Stimulated activated CD4-positive, alpha-beta T cell treated with anti-CD3 and anti-CD28 coated beads, Interleukin-12 subunit alpha, Interleukin-12 subunit beta, amount 100 ng/mL, for 4 hours (primary cell): ENCODE data around the gene PRR5L.

Experiments used
- DNase-seq: peaks from one replicate; pipeline ENCODE4 v3.0.0-alpha.2; 2020

Gene PRR5L, protein sequence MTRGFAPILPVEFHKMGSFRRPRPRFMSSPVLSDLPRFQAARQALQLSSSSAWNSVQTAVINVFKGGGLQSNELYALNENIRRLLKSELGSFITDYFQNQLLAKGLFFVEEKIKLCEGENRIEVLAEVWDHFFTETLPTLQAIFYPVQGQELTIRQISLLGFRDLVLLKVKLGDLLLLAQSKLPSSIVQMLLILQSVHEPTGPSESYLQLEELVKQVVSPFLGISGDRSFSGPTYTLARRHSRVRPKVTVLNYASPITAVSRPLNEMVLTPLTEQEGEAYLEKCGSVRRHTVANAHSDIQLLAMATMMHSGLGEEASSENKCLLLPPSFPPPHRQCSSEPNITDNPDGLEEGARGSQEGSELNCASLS

DNA sequence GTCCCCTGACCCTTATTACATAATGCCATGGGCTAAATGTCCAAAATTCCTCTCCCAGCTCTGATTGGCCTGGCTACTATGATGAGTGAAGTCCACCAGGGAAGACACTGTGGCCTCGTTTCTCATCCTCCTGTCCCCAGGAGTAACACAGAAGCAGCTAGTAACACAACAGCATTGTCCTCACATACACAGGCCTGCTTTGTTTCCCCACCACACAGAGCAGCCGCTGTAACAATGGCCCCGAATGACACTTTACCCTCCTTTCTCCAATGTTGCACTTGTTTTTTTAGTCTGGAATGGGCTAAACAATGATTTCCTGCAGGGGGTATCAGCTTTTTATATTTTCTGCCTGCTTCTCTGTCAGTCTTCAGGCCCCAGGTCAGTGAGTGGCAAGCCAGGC, at the start of gene PRR5L:
Gene PRR5L (plus strand): TSS at position 363 of the 400 bp plus-strand sequence. CDS start 104,834 bp downstream, outside the sequence.
- DNase-seq: no peak

DNA sequence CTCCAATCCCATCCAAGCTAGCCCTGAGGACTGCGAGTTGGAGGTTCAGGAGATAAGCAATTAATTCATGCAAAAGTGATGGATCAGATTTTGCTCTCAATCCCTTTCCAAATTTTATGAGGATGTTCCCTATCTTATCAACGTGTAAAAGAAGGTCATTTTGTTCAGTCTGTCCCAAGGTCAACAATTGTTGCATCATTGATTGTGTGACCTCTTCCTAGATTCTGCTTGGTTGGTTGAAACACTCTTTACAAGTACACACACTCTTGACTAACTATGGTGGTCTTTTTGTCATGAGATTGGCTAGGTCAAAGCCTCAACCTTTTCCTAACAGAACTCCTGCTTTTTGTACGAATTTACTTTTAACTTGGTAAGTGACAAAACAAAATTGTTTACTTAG, 48.6 kb upstream of the PRR5L start:
- no peak for DNase-seq

DNA sequence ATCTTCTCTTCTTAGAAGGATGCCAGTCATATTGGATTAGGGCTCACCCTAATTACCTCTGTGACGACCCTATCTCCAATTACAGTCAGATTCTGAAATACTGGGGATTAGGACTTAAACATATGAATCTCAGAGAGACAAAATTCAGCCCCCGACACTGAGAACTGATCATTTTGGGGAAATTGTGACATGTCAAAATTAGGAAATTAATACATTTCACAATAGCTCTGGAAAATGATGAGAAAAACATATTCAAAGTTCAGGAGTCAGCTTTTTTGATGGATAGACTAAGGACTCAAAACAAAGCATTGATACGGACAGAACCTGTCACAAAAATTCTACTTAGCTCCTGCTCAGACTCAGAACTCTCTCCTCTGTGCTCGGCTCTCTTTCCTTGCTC, 47.7 kb upstream of the PRR5L start:
- no peak for DNase-seq

DNA sequence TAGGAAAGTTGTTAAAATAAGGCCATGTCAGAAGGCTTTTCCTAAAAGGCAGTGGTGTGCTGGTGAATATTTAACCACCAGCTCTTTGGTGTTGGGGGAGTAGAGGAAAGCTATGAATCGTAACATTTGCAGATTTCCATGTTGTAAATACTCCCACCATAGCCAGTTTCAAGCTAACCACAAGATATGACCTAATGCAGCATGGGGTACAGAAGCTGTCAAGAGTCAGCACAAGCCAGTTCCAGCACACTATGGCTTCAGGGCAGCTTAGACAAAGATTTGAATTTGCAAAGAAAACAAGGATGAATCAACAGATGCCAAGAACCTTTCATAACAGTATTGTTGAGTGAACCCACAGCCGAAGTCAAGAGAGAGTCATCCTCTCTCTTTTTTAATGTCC, 46.8 kb upstream of the PRR5L start:
- no peak for DNase-seq

DNA sequence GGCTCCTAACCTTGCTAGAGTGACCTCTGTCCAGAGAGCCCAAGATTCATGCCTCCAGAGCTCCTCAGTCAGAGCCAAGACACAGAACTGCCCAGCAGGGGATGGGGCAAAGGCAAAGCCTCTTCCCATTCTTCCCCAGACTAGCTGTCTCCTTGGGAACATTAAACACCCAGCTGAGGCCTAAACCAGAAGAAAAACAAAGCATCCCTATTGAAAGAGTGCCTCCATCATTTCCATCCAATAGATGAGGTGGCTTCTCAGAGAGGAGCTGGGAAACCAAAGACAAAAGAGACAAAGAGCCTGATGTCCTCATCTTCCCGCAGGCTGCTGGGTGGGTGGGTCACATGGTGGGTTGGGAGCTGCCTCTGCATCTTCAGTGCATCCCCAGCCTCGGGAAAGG, 44.3 kb upstream of the PRR5L start:
- DNase-seq: no peak

DNA sequence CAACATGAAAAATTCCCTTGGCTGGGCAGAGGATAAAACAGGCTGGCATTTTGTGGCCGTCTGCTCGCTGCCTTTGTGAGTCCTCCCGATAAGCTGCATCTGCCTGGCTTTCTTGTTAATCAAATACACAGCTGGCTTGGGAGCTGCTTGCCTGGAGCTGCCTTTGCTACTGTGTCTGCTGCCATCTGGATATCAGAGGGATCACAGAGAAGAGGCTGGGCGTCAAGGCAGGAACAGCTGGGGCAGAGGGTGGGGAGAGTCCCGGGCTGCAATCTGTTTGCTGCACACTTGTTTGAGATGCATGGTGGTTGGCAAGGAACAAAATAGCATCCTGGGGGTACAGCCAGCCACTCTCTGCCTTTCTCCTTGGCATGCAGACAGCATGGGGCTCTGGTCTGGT, 42.9 kb upstream of the PRR5L start:
- no peak for DNase-seq

DNA sequence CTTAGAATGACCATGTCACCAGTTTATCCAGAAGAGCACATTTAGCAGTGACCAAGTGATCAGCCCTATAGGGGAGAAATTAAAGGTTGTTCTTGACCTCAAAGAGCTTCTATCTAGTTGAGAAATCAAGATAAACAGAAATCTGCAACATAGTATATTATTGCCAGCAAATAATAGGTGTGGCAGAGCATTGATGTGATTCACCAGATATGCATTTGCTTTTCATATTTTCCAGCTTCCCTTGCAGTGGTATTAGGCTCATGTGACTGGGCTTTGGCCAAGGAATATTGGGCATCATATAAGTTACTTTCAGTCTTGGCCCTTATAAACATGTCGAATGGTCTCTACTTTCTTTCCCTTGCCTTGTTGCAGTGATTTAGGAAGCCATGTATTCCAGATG, 41.4 kb upstream of the PRR5L start:
- no peak for DNase-seq

DNA sequence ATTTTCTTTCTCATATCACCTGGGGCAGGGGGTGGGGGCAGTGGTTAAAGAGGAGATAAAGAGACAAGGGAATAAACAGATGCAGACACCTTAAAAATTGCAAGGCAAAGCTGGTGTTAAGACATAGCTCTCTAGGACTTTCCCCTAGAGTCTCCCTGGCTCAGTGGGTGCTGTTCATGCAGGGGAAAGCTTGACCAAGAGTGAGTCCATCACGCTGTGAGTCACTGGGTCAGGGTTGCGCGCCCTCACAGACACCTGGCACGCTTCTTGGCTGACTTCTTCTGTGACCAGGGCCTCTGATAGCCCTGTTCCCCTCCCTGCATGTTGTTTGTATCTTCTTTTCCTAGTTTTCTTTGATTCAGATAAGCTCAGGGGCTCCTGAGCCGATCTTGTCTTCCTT, 38.7 kb upstream of the PRR5L start:
- no peak for DNase-seq

DNA sequence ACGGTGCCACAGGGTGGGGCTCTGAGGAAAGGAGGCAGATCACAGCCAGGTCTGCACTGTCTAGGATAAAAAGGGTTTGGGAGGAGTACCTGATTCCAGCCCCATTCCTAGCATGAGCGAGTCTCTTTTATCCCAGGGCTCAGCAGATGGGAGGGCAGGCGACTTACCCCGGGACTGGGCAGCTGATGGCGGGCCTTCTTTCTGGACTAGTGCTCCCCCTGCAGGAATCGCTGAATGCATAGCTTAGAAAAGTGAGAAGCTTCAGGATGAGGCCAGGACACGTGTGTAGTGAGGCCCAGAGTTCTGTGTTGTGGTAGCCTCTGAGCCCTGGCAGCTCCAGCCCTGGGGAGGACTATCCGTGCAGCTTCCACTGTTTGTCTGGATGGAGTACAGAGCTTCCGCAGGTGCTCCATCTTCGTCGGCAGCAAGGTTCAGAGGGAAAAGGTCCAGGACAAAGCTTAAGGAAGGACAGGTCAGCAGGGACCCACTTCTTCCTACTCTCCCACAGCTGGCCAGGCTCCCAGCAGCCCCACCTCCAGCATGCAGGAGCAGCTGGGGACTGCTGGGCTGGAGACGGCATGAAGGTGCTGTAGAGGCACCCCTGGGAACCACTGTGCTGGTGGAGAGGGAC, 37.2 kb upstream of the PRR5L start:
- peak; percentile 5 for DNase-seq

DNA sequence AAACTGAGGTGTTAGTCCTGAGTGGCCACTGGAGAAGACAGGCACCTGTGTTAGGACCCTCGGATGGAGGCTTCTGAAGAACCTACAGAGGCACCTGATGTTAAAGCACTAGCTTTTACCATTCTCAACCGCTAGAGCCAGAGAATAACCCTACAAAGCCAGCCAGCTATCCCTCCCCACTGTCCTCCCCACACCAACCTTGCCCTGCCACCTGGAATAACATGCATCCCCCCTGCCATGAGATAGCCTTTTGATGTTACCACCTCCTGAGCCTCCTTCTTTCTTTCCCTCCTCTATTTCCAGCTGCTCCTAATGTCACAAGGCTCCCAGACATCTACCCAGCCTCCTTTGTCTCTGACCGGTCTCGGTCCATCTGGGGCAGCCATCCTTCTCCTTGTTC, 35.0 kb upstream of the PRR5L start:
- no peak for DNase-seq

DNA sequence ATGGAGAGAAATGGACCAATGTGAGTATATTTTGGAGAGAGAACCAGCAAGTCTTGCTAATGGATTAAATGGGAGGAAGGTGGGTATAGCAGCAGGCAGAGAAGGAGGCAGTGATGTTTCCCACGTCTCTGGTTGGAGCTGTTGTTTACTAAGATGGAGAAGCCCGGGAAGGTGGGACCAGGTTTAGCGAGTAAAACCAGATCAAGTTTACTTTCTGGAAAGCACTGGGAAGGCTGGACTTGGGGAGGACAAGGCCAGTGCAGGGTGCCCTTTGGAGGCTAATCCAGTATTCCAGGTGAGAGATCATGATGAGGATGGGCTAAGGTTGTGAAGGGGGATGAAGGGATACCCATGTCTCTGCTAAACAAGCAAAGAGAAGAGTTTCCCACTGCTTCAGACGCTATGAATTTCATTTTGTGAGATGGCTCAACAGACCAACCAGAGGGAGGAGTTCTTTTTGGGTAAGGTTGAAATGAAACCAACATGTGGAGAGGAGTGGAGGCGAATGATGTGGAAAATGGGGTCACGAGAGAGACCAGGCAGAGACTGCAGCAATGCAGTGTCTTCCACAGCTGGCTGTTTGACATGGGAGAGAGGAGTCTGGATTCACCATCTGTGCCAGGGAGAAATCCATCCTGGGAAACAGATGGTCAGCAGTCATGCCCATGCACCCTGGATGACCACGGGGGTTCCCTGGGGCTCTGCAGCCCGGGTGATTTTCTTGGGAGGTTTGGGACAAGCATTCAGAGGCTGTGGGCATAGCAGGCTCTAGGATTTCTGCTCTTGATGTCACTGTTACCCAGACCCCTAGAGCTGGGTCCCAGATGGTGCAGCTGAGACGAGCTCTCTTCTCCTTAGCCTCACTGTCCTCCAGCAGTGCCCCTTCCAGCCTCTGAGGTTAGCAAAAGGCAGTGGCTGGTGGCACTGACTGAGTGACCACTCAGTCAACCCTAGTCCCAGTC, 31.8 kb upstream of the PRR5L start:
- DNase-seq: no peak

DNA sequence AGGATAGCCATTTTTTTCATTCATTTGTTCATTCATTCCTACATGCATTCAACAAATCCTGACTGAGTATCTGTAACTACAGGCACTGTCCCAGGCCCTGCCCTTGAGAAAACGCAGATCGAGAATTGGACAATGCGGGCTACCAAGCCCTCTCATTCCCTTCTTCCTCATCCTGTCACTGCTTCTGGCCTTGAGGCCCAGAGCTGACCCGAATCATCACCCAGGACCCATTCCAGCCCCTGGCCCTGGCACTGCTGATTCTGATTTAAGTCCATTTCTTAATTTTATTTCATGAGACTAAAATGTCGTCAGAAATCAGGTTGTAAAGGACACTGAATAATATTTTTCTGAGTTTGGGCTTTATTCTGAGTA, 31.1 kb upstream of the PRR5L start:
- DNase-seq: no peak

DNA sequence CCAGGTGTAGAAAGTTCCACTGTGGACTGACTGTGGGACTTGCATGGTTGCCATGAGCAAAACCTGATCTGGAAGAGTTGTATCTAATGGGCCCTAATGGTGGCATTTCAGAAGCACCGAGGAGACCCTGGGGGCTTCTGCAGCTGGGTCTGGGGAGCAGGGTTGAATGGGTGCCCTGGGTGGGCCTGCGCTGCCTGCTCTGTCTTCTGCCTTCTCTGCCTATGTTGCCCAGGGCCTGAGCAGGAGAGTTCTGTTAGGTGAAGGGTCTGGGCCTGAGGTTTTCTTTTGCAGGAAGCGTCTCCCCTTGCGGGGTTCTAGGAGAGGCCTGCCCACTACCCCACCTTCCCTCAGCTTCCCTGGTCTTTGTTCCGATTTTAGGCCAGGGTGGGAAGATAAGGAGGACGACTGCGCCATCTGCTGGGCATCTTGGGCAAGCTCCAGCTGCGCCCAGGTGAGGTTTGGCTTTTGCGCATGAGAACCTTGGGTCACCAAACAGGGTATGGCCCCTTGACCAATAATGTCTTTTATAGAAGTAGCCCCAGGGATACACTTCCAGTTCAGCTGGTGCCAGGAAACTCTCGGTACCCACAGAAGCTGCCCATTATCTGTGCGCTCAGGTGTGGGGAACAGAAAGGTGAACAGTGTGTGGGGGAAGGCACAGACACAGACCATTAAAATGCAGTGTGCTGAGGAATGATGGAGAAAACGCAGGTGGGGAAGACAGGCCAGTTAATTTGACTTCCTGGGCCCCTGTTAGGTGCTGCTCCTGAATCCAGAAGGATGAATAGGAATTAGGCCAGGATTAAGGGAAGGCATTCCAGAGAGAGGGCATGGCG, 30.1 kb upstream of the PRR5L start:
- DNase-seq: peak; percentile 57

DNA sequence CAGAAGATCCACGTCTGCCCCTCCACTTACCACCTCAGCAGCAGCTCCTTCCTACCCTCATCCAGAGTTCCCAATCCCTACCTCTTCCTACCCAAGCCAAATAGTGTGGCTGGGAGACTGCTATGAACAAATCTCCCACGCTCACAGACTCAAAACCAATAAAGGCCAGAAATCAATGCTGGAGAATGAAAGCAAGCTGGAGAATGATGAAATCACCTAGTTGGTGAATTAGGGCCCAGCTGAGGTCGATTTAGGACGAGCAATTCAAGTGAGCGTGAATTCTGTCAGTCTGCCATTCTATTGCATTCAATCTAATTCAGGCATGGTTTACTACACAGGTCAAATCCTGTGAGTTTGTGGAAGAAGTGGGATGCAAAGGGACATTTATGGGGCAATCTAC, 29.3 kb upstream of the PRR5L start:
- no peak for DNase-seq

DNA sequence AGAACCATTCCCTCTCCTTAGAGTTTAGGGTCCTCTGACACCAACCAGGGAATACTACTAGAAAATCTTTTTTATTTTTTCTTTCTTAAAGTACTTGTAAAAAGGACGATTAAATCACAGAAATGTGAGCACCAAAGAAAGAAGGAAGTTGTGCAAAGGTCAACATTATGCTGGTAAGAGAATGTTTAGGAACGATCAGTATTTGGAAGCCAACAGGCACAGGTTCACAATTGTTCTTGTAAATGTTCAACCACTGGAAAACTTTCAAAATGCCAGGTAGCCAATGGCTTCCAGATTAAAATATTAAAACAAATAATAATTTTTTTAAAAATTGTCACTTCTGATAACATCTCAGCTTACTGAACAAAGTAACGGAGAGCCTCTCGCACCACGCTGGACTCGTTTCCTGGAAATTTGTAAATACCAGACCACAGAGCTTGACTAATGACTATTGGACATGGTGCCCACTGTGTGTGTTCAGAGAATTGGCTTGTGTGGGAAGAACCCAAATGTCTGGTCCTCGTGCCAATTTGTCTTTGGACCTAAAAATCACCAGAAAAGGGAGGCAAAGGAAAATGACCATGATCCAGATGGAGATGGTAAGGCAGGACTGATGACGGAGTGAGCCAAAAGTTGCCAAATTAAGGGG, 27.6 kb upstream of the PRR5L start:
- DNase-seq: no peak

DNA sequence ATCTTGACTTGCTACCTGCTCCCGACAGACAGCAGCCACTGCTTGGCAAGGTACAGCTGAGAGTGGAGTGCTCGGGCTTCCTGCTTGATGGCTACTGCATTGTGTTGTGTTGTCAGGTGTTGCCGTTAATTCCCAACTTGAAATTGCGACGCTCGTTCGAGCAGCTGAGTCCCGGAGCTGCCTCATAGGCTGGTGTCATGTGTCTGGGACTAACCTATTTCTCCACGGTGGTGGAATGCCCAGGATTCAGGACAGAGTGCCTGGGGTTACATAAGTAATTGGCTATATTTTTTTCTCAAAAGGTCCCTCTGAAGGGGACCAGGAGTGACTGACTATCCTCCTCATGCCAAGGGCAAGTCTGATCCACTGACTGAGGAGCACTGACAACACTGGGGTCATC, 25.4 kb upstream of the PRR5L start:
- no peak for DNase-seq

DNA sequence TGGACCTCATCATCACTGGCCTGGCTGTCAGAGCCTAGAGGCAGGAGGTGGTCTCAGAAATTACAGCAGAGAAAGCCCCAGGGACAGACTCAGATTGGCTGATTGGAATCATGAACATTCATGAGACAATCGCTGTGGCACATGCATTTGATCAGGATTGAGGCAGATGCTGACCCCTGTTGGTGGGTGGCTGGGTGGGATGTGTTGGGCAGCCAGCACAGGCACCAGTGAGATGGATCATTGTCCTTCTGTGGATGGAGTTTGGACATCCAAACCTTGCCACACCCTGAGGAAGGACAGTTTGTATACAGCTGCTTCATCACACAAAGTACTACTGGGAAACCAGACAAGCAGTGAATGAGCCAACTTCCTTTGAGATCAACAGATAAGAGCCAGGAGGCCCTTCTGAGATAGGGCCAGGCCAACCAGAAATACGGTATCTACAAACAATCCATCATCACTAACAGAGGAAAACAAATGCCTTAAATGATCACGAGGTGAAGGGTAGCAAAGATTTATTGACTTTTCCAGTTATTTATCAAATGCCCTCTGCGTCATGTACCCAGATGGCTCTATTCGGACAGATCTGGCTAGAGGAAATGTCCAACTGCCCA, 24.2 kb upstream of the PRR5L start:
- DNase-seq: no peak

DNA sequence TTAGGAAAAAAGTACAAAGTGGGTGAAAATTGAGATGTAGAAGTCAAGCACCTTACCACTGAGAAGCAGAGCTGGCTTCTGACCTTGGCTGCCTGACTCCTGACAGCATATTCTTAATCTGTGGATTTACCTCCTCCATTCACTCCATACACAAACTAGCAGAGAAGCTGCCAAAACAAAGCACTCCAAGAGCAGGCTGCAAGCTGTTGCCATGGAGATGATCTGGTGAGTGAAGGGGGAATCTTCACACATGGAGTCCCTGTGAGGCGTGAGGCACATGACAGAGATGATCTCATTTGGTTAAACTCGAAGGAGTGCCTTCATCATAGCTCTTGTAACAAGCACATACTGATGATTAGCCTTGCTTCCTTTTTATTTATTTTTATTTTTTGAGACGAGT, 23.0 kb upstream of the PRR5L start:
- no peak for DNase-seq

DNA sequence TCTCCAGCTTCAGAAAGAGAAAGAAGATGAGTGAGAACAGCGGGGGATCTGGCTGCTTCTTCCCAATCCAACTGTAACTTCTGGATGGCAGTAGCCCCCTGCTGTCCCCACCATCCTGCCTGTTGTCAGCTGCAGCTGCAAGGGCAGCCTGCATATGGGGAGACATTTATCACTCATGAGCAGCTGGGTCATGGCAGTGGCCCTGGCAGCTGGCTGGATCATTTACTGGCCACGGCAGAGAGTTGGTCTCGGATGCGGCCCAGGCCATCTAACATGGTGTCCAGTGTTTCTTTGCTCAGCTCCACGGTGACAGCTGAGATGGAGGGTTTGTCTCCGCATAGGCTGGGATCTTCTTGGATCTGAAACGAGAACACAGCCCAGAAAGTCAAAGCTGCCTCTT, 21.7 kb upstream of the PRR5L start:
- DNase-seq: no peak

DNA sequence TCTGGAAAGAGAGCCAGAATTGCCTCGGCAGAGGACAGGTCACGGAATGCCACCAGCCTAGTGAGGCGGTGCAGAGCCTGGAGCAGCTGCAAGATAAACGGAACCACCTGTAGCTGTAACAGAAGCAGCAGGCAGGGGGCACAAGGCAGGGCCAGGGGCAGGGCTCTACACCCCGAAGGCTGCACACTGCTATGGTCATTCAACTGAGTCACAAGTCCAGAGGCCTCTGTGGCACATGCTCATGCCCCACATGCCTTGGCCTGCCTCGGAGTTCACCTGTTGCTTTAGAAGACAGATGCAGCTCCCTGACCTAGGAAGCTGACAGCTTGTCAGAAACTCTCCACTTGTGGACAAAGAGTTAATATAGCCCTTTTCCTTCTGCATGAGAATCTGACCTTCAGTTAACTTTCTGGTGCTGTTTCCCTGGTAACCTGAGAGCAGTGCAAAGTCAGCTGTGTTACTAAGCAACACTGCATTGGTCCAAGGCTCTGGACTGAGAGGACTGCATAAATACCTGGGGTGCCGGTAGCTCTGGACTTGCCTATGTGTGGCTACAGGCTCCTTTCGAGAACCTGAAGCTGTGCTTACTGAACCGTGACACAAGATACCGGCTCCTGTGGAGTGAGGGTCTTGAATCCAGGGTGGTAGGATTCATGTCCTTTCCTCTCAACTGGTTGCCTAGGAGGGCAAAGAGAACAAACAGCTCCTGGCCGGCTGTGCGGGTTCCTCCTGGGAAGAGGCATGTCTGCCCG, 17.4 kb upstream of the PRR5L start:
- no peak for DNase-seq

DNA sequence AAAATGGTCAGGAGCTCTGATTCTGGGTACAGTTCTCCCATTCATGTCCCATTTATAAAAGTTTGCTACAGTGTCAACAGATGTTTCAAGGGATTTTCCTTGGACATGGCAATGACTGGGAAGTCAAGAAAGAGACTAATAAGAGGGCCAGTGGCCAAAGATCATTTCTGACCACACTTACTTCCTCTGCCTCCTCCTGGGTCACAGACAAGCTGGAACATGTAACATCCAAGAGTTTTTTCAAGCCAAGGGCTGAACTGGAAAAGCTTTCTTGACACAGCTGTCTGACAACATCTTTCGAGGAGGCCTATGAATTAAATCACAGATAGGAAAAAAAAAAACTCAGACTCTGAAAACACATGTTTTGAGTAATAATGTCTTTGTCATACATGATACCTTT, 15.6 kb upstream of the PRR5L start:
- no peak for DNase-seq
